ENCODE measurements around the gene LRRC74B.
"Not testable (repeated sequence)": the region's sequence is repeated elsewhere in the genome, so short reads cannot be mapped to it uniquely, and the experiment has no call there.

Gene LRRC74B

DNA sequence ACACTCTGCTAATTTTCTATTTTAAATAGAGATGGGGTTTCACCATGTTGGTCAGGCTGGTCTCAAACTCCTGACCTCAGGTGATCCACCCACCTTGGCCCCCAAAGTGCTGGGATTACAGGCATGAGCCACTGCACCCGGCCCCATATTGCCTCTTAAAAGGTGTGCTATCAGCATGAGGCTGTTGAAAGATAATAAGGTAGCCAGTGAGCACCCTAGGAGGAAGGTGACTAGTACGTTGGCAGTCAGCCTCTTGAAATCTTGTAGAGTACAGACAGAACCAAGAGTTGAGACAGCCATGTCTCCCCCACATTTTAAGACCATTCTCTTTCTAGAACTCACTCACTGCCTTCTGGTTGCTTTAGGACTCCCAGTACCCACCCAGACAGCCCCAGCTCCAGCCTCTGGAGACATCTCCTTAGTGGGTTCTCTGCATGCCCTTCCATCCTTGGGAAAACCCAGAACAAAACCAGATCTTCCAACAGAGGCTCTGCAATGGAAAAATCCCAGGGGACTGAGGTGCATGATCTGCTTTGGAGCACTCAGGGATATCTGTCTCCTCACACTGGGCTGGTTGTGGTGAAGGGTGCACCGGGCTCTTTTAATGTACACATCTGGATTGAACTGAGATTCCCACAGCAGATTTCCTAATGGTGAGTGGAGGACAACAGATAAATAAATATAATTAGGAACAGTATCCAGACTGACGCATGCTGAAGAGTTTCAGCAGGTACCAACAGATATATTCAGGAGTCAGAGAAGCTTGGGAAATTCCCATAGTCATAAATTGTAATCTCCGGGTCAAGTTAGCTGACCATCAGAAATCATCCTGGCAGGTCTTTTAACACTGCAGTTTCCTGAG lies 49.4 kb downstream of the LRRC74B start:
- H3K4me2 ChIP-seq = no peak overlapping the region
- H3K4me1 ChIP-seq (ENCODE audit: low read depth, poor library complexity, severe bottlenecking) = no peaks in the 10 kb centered on the region
- H3K27me3 ChIP-seq (ENCODE audit: insufficient read depth, low read depth) = no peaks in the 10 kb centered on the region
- no peaks in the 10 kb centered on the region for H3K36me3 ChIP-seq (ENCODE audit: insufficient read depth)
- H4K20me1 ChIP-seq (ENCODE audit: insufficient read depth) = no peaks in the 10 kb centered on the region
- TF ChIP-seq, protein P1, sequence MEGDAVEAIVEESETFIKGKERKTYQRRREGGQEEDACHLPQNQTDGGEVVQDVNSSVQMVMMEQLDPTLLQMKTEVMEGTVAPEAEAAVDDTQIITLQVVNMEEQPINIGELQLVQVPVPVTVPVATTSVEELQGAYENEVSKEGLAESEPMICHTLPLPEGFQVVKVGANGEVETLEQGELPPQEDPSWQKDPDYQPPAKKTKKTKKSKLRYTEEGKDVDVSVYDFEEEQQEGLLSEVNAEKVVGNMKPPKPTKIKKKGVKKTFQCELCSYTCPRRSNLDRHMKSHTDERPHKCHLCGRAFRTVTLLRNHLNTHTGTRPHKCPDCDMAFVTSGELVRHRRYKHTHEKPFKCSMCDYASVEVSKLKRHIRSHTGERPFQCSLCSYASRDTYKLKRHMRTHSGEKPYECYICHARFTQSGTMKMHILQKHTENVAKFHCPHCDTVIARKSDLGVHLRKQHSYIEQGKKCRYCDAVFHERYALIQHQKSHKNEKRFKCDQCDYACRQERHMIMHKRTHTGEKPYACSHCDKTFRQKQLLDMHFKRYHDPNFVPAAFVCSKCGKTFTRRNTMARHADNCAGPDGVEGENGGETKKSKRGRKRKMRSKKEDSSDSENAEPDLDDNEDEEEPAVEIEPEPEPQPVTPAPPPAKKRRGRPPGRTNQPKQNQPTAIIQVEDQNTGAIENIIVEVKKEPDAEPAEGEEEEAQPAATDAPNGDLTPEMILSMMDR (conservative IDR thresholded peaks at IDR 0.05; ENCODE audit: low read depth, low read length) = no peak
- no peak overlapping the region for H3K9ac ChIP-seq
- no peak overlapping the region for H2AFZ ChIP-seq (ENCODE audit: low read depth)
- H3K27ac ChIP-seq = no peak overlapping the region
- no peaks in the 10 kb centered on the region for H3K79me2 ChIP-seq (ENCODE audit: insufficient read depth, low read depth)
- no peak overlapping the region for H3K4me3 ChIP-seq (IDR thresholded peaks at IDR 0.05; ENCODE audit: insufficient read depth, low read depth, low read length)

DNA sequence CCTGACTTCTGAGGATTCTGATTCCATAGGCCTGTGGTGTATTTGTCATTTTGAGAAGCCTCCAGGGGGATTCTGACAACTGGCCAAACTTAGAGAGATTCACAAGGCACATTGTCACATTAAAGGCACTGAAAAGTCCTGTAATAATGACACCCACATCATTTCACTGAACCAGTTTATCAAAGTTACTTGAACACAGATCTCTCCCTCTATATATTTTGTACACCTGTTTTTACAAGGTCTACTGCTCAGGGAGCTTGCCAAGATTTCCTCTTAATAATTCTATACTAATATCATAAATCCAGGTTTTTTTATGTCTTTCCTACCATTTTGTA lies 50.0 kb downstream of the LRRC74B start:
- no peaks in the 10 kb centered on the region for H3K4me1 ChIP-seq (ENCODE audit: low read depth, poor library complexity, severe bottlenecking)
- H4K20me1 ChIP-seq (ENCODE audit: insufficient read depth) = no peaks in the 10 kb centered on the region
- H3K4me2 ChIP-seq = no peak overlapping the region
- no peak overlapping the region for H2AFZ ChIP-seq (ENCODE audit: low read depth)
- H3K27me3 ChIP-seq (ENCODE audit: insufficient read depth, low read depth) = no peaks in the 10 kb centered on the region
- no peak overlapping the region for H3K4me3 ChIP-seq (IDR thresholded peaks at IDR 0.05; ENCODE audit: insufficient read depth, low read depth, low read length)
- H3K79me2 ChIP-seq (ENCODE audit: insufficient read depth, low read depth) = no peaks in the 10 kb centered on the region
- no peaks in the 10 kb centered on the region for H3K36me3 ChIP-seq (ENCODE audit: insufficient read depth)
- TF ChIP-seq, protein P1 (conservative IDR thresholded peaks at IDR 0.05; ENCODE audit: low read depth, low read length) = no peak
- no peak overlapping the region for H3K27ac ChIP-seq
- no peak overlapping the region for H3K9ac ChIP-seq

DNA sequence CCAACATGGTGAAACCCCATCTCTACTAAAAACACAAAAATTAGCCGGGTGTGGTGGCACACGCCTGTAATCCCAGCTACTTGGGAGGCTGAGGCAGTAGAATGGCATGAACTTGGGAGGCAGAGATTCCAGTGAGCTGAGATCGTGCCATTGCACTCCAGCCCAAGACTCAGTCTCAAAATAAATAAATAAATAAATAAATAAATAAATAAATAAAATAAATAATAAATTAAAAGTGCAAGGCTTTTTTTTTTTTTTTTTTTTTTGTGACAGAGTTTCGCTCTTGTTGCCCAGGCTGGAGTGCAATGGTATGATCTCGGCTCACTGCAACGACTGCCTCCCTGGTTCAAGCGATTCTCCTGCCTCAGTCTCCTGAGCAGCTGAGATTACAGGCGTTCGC lies 51.1 kb downstream of the LRRC74B start:
- H3K36me3 ChIP-seq (ENCODE audit: insufficient read depth); H3K4me3 ChIP-seq (IDR thresholded peaks at IDR 0.05; ENCODE audit: insufficient read depth, low read depth, low read length); H3K27me3 ChIP-seq (ENCODE audit: insufficient read depth, low read depth); H4K20me1 ChIP-seq (ENCODE audit: insufficient read depth); H3K4me1 ChIP-seq (ENCODE audit: low read depth, poor library complexity, severe bottlenecking); H2AFZ ChIP-seq (ENCODE audit: low read depth); H3K27ac ChIP-seq; H3K4me2 ChIP-seq; H3K9ac ChIP-seq; H3K79me2 ChIP-seq (ENCODE audit: insufficient read depth, low read depth): not testable (repeated sequence)

DNA sequence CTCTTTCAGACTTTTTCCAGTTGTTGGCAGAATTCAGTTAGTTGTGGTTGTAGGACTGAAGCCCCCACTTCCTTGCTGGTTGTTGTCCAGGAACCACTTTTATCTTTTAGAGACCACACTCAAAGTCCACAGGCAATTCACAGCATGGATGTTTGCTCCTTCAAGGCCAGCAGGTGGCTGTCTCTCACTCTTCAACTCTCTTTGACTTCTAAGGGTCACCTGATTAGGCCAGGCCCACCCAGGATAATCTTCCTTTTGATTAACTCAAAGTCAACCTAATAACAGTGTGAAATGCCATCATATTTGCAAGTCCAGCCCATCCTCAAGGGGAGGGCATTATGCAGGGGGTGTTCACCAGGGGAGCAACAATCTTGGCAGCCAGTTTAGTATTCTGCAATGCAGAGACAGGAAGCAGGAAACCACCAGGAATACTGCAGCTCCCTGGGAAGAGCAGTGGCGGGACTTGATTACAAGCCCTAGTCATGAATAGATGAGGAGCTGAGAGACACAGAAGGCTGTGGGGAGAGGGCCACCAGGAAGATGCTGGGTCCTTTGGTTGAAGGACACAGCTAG lies 52.4 kb downstream of the LRRC74B start:
- no peaks in the 10 kb centered on the region for H3K36me3 ChIP-seq (ENCODE audit: insufficient read depth)
- no peak overlapping the region for H3K27ac ChIP-seq
- H3K4me3 ChIP-seq (IDR thresholded peaks at IDR 0.05; ENCODE audit: insufficient read depth, low read depth, low read length) = no peak overlapping the region
- H4K20me1 ChIP-seq (ENCODE audit: insufficient read depth) = no peaks in the 10 kb centered on the region
- H2AFZ ChIP-seq (ENCODE audit: low read depth) = no peak overlapping the region
- no peak overlapping the region for H3K9ac ChIP-seq
- H3K27me3 ChIP-seq (ENCODE audit: insufficient read depth, low read depth) = no peaks in the 10 kb centered on the region
- H3K4me2 ChIP-seq = no peak overlapping the region
- TF ChIP-seq, protein P1 (conservative IDR thresholded peaks at IDR 0.05; ENCODE audit: low read depth, low read length) = peak; percentile 49
- no peaks in the 10 kb centered on the region for H3K4me1 ChIP-seq (ENCODE audit: low read depth, poor library complexity, severe bottlenecking)
- H3K79me2 ChIP-seq (ENCODE audit: insufficient read depth, low read depth) = no peaks in the 10 kb centered on the region

DNA sequence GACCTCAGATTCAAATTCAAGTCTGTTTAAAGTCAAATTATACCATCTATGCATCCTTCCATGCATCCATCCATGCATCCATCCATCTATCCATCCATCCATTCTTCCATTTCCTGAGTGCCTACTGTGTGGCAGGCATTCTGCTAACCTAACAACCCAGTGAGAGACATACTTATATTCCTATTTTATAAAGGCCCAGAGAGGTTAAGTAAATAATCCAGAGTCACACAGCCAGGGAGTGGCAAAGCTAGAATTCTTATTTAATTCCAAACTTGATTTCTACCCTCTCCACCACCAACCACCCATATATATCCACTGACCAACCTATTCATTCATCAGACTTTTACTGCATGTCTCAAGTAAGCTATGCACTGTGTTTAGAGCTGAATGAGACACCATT lies 53.8 kb downstream of the LRRC74B start:
- no peaks in the 10 kb centered on the region for H3K36me3 ChIP-seq (ENCODE audit: insufficient read depth)
- H2AFZ ChIP-seq (ENCODE audit: low read depth) = no peak overlapping the region
- no peaks in the 10 kb centered on the region for H4K20me1 ChIP-seq (ENCODE audit: insufficient read depth)
- H3K27me3 ChIP-seq (ENCODE audit: insufficient read depth, low read depth) = no peaks in the 10 kb centered on the region
- no peaks in the 10 kb centered on the region for H3K79me2 ChIP-seq (ENCODE audit: insufficient read depth, low read depth)
- no peaks in the 10 kb centered on the region for H3K4me1 ChIP-seq (ENCODE audit: low read depth, poor library complexity, severe bottlenecking)
- no peak overlapping the region for H3K9ac ChIP-seq
- no peak overlapping the region for H3K27ac ChIP-seq
- H3K4me2 ChIP-seq = no peak overlapping the region
- no peak overlapping the region for H3K4me3 ChIP-seq (IDR thresholded peaks at IDR 0.05; ENCODE audit: insufficient read depth, low read depth, low read length)
- TF ChIP-seq, protein P1 (conservative IDR thresholded peaks at IDR 0.05; ENCODE audit: low read depth, low read length) = no peak
